A673 (cell line): ENCODE results near the gene GCAT. TPM values are rescaled to one million over a fixed set of nuclear protein-coding genes. Genes with fewer than 3 reads are reported as not detected.

Experiments used
- BruUV-seq: library from RNA; stranded (reverse); fragments of 400-500 nt; replicated peaks from 2 replicates; lab custom pipeline; 2021; lab: Mats Ljungman, UMichigan
- CTCF ChIA-PET: fragments of 300-600 bp; sonication (Branson Sonifier 250); formaldehyde crosslinking; loops from one replicate; lab custom pipeline; 2022; ENCODE audit warnings: antibody characterized with exemption; lab: Charles Lee
- POLR2A ChIA-PET: fragments of 300-600 bp; sonication (Branson Sonifier 250); formaldehyde crosslinking; loops from one replicate; lab custom pipeline; 2022; ENCODE audit warnings: antibody characterized with exemption; ENCODE audit not compliant: low non-redundant PET; lab: Charles Lee
- DNase-seq: peaks from one replicate; pipeline ENCODE4 v3.0.0-alpha.2; 2015; ENCODE audit warnings: low spot score
- H3K27ac ChIP-seq: fragments of 200-600 bp; sonication (generic); 2 replicates; pipeline ENCODE4 v1.5.1; 2016; ENCODE audit warnings: mixed run types, low read depth, mild to moderate bottlenecking, mixed read lengths, antibody characterized with exemption, low read length; ENCODE audit not compliant: poor library complexity, severe bottlenecking
- H3K27me3 ChIP-seq: fragments of 200-600 bp; sonication (generic); replicated peaks from 2 replicates; pipeline ENCODE4 v1.6.1; 2017; ENCODE audit warnings: mixed run types, low read depth, mild to moderate bottlenecking, mixed read lengths, antibody characterized with exemption, low read length; ENCODE audit not compliant: insufficient read depth, poor library complexity
- H3K36me3 ChIP-seq: fragments of 200-600 bp; sonication (generic); 2 replicates; pipeline ENCODE4 v1.6.1; 2016; ENCODE audit warnings: mixed run types, mild to moderate bottlenecking, mixed read lengths, antibody characterized with exemption, low read length; ENCODE audit not compliant: insufficient read depth, poor library complexity, severe bottlenecking
- H3K4me1 ChIP-seq: fragments of 200-600 bp; sonication (generic); 2 replicates; pipeline ENCODE4 v1.6.1; 2017; ENCODE audit warnings: mixed run types, mild to moderate bottlenecking, mixed read lengths, antibody characterized with exemption, low read length; ENCODE audit not compliant: insufficient read depth, poor library complexity, severe bottlenecking
- H3K4me3 ChIP-seq: fragments of 200-600 bp; sonication (generic); 2 replicates; pipeline ENCODE4 v1.5.1; 2016; ENCODE audit warnings: low read depth, mixed run types, mild to moderate bottlenecking, mixed read lengths, low read length; ENCODE audit not compliant: poor library complexity, severe bottlenecking
- H3K9me3 ChIP-seq: fragments of 200-600 bp; sonication (generic); 2 replicates; pipeline ENCODE4 v1.6.1; 2016; ENCODE audit warnings: mixed run types, low read depth, mild to moderate bottlenecking, mixed read lengths, antibody characterized with exemption, low read length; ENCODE audit not compliant: poor library complexity, severe bottlenecking
- EZH2 ChIP-seq: fragments of 200-600 bp; sonication (generic); IDR thresholded peaks from 2 replicates; pipeline ENCODE4 v1.6.1; 2017; ENCODE audit warnings: borderline replicate concordance, low read depth, mild to moderate bottlenecking, mixed read lengths, antibody characterized with exemption, low read length; ENCODE audit not compliant: poor library complexity, severe bottlenecking
- intact Hi-C: fragments of 100-400 bp; cut with micrococcal nuclease; formaldehyde crosslinking; loops from one replicate; pipeline ENCODE4 v1.10.0; 2022; ENCODE audit not compliant: unreplicated experiment
- total RNA-seq: library from RNA; stranded (reverse); gene quantifications from 2 replicates; pipeline ENCODE4 v1.2.3, GENCODE V29; 2021
- TF ChIP-seq, protein P1 (sequence below): fragments of 300-800, 200-600 bp; sonication (generic); conservative IDR thresholded peaks from 2 replicates; pipeline ENCODE4 v1.5.1; 2017; ENCODE audit warnings: low read depth, mild to moderate bottlenecking, antibody characterized with exemption, low read length, moderate library complexity, mixed read lengths

Gene GCAT
- total RNA-seq, 1 experiment from 2014 or later = 21.4 TPM

DNA sequence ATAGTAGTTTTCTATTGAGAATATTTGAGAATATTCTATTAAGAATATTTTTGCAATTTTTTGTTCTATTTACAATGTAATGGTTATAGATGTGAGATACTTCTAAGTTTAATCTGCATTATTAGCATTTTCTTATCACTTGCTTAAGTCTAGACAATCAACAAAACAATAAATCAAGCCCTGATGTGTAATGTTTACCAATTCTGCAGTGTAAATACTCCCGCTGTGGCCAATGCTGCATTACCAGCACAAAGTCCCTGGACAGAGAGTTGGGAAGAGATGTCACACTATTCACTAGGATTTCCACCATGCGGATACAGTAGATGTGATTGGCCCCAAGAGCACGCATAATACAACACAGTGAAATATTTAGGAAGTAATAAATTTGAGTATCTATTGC lies 47.6 kb upstream of the GCAT start:
- Histone ChIP-seq H3K9me3 (no peaks in the 10 kb centered on the region), H3K4me3 (no peak overlapping the region), H3K36me3 (peaks cover 35% of the 10 kb centered on the region), H3K4me1 (no peaks in the 10 kb centered on the region), H3K27ac (no peak overlapping the region), H3K27me3 (no peaks in the 10 kb centered on the region)
- ChIA-PET POLR2A (no interaction called here), CTCF (no interaction called here)
- DNase-seq = no peak
- intact Hi-C loops = no loop called here
- TF ChIP-seq, protein P1, sequence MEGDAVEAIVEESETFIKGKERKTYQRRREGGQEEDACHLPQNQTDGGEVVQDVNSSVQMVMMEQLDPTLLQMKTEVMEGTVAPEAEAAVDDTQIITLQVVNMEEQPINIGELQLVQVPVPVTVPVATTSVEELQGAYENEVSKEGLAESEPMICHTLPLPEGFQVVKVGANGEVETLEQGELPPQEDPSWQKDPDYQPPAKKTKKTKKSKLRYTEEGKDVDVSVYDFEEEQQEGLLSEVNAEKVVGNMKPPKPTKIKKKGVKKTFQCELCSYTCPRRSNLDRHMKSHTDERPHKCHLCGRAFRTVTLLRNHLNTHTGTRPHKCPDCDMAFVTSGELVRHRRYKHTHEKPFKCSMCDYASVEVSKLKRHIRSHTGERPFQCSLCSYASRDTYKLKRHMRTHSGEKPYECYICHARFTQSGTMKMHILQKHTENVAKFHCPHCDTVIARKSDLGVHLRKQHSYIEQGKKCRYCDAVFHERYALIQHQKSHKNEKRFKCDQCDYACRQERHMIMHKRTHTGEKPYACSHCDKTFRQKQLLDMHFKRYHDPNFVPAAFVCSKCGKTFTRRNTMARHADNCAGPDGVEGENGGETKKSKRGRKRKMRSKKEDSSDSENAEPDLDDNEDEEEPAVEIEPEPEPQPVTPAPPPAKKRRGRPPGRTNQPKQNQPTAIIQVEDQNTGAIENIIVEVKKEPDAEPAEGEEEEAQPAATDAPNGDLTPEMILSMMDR = no peak
- no peak for TF ChIP-seq EZH2
- BruUV-seq = no TSS peak

DNA sequence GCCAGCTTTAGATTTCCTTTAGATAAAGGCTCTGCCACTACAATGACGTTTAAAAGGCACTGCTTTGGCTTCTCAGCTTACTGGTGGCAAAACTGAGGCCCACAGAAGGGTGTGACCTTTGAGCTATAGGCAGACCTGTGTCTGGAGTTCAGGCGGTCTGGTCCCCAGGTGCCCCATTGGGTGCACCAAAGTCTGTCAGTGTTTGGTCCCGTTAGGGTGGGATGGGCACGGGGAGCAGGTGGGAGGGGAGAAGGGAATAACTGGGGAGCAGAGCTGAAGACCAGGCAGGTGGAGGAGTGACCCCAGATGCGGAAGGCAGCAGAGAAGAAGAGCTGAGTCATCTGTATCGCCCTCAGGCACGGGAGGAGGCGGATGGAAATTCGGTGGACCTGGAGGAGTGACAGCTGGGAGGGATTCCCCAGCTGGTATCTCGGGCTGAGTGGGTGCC lies 45.3 kb upstream of the GCAT start:
- TF ChIP-seq, protein P1 = no peak
- no peak for TF ChIP-seq EZH2
- Histone ChIP-seq H3K36me3 (peaks cover 28% of the 10 kb centered on the region), H3K9me3 (no peaks in the 10 kb centered on the region), H3K27ac (no peak overlapping the region), H3K27me3 (no peaks in the 10 kb centered on the region), H3K4me3 (no peak overlapping the region), H3K4me1 (no peaks in the 10 kb centered on the region)
- BruUV-seq = no TSS peak
- ChIA-PET CTCF (no interaction called here), POLR2A (interaction anchor here (0.7 kb wide), 1 partner anchor 142 kb away, joined by 3 read pairs; no protein-coding TSS in a partner anchor)
- intact Hi-C loops = no loop called here
- no peak for DNase-seq

GRCh38 chr22:37763012-37763411 lies 44.7 kb upstream of the GCAT start:
- intact Hi-C loops = no loop called here
- H3K9me3 ChIP-seq = no peaks in the 10 kb centered on the region
- DNase-seq = no peak
- H3K27me3 ChIP-seq = no peaks in the 10 kb centered on the region
- no peak overlapping the region for H3K27ac ChIP-seq
- TF ChIP-seq, protein P1 = no peak
- no peak for TF ChIP-seq EZH2
- CTCF ChIA-PET = no interaction called here
- no TSS peak for BruUV-seq
- POLR2A ChIA-PET = no interaction called here
- H3K36me3 ChIP-seq = peaks cover 22% of the 10 kb centered on the region
- no peak overlapping the region for H3K4me3 ChIP-seq
- H3K4me1 ChIP-seq = no peaks in the 10 kb centered on the region
